K562 (cell line): ENCODE results near the gene MED13L. TPM values are rescaled to one million over a fixed set of nuclear protein-coding genes. Genes with fewer than 3 reads are reported as not detected.

ENCODE experiments used
- ATAC-seq: fragments of 200-7000 bp; cut with Tn5 transposase; 3 replicates; pipeline ENCODE4 v1.9.1; 2020; ENCODE audit warnings: moderate library complexity
- BruUV-seq: library from RNA; stranded (reverse); fragments of 400-500 nt; replicated peaks from 2 replicates; lab custom pipeline; 2021; lab: Mats Ljungman, UMichigan
- CTCF ChIA-PET: fragments of 300-600 bp; formaldehyde crosslinking; extraction: SDS; loops from one replicate; lab custom pipeline; 2021; ENCODE audit warnings: low intra/inter-chr PET ratio; lab: Yijun Ruan, JAX
- POLR2A ChIA-PET: fragments of 300-600, 350-650 bp; sonication (Branson Sonifier 250); formaldehyde crosslinking; extraction: SDS; loops from one replicate; lab custom pipeline; 2021; ENCODE audit warnings: antibody characterized with exemption, inconsistent platforms; lab: Yijun Ruan, JAX
- DNase-seq, 4 experiments: peaks; one replicate each; pipeline versions ENCODE4 v3.0.0 to v3.0.0-alpha.2; 2011 to 2018; ENCODE audit warnings: low spot score in 3 of 4, mixed read lengths in 3 of 4; ENCODE audit errors: extremely low read depth in 1 of 4
- FAIRE-seq: peaks from 2 replicates; lab custom pipeline; 2011; peaks lifted over from hg19 to GRCh38; lab: Jason Lieb, UNC
- H2AFZ ChIP-seq: 2 replicates; pipeline ENCODE4 v1.6.0; 2011; ENCODE audit warnings: low read depth, low read length, control low read depth, inconsistent platforms
- H3K27ac ChIP-seq: fragments of 200-600 bp; 3 replicates; pipeline ENCODE4 v1.8.0; 2011; ENCODE audit warnings: low read depth, mild to moderate bottlenecking, control low read depth, inconsistent platforms, low read length, moderate library complexity, mixed read lengths; ENCODE audit errors: extremely low read depth
- H3K27me3 ChIP-seq, 2 experiments: fragments of 300-600 bp in 1 of 2; 2 replicates in 1 of 2; 3 replicates in 1 of 2; pipeline versions ENCODE4 v1.6.0 to v1.8.0; 2011; ENCODE audit warnings: inconsistent platforms in 2 of 2, low read length in 2 of 2, mild to moderate bottlenecking in 1 of 2, mixed read lengths in 1 of 2, moderate library complexity in 1 of 2; ENCODE audit not compliant: control insufficient read depth in 2 of 2, insufficient read depth in 2 of 2
- H3K36me3 ChIP-seq: fragments of 300-600 bp; 3 replicates; pipeline ENCODE4 v1.8.0; 2011; ENCODE audit warnings: mild to moderate bottlenecking, low read length, inconsistent platforms; ENCODE audit not compliant: control insufficient read depth, insufficient read depth
- H3K4me1 ChIP-seq, 2 experiments: fragments of 200-600 bp in 1 of 2; replicated peaks in 1 of 2; 2 replicates in 1 of 2; 3 replicates in 1 of 2; pipeline versions ENCODE4 v1.5.1 to v1.8.0; 2011; ENCODE audit warnings: inconsistent platforms in 2 of 2, low read length in 2 of 2, mild to moderate bottlenecking in 1 of 2, mixed read lengths in 1 of 2, moderate library complexity in 1 of 2; ENCODE audit not compliant: control insufficient read depth in 2 of 2, insufficient read depth in 2 of 2
- H3K4me2 ChIP-seq: 2 replicates; pipeline ENCODE4 v1.6.1; 2011; ENCODE audit warnings: low read length, control low read depth, inconsistent platforms, mixed read lengths; ENCODE audit not compliant: insufficient read depth
- H3K4me3 ChIP-seq: fragments of 200-600 bp; sonication (generic), shearing (Covaris generic); 2 replicates; pipeline ENCODE4 v1.5.1; 2016; ENCODE audit warnings: control low read depth, inconsistent platforms
- H3K79me2 ChIP-seq: fragments of 200-600 bp; 3 replicates; pipeline ENCODE4 v1.8.0; 2011; ENCODE audit warnings: low read length, inconsistent platforms; ENCODE audit not compliant: control insufficient read depth, insufficient read depth
- H3K9ac ChIP-seq, 2 experiments: 2 replicates each; pipeline versions ENCODE4 v1.6.0 to v1.6.1; 2011; ENCODE audit warnings: low read depth in 2 of 2, low read length in 2 of 2, control low read depth in 1 of 2, inconsistent platforms in 1 of 2, mild to moderate bottlenecking in 1 of 2, mixed read lengths in 1 of 2; ENCODE audit not compliant: insufficient read depth in 1 of 2
- H3K9me1 ChIP-seq: one replicate; pipeline ENCODE4 v1.6.0; 2011; ENCODE audit warnings: inconsistent platforms, mild to moderate bottlenecking, low read length, moderate library complexity; ENCODE audit not compliant: control insufficient read depth, insufficient read depth
- H3K9me3 ChIP-seq: replicated peaks from 2 replicates; pipeline ENCODE4 v1.5.1; 2011; ENCODE audit warnings: low read depth, low read length, inconsistent platforms; ENCODE audit not compliant: control insufficient read depth, insufficient read depth
- H4K20me1 ChIP-seq: replicated peaks from 2 replicates; pipeline ENCODE4 v1.6.1; 2011; ENCODE audit warnings: low read length, inconsistent platforms, mixed read lengths; ENCODE audit not compliant: control insufficient read depth, insufficient read depth
- ARID2 ChIP-seq: fragments of 450-650 bp; IDR thresholded peaks from 2 replicates; pipeline ENCODE4 v1.6.1; 2017; ENCODE audit warnings: antibody characterized with exemption, mild to moderate bottlenecking
- BDP1 ChIP-seq: IDR thresholded peaks from 3 replicates; pipeline ENCODE4 v1.6.1; 2011; ENCODE audit not compliant: insufficient read length, insufficient read depth
- KLF16 ChIP-seq: IDR thresholded peaks from 2 replicates; pipeline ENCODE4 v1.6.1; 2016; ENCODE audit warnings: antibody characterized with exemption
- MCM3 ChIP-seq: fragments of 450-650 bp; IDR thresholded peaks from 2 replicates; pipeline ENCODE4 v1.6.1; 2016
- MIER1 ChIP-seq: fragments of 450-650 bp; IDR thresholded peaks from 2 replicates; pipeline ENCODE4 v1.6.1; 2016; ENCODE audit warnings: antibody characterized with exemption, mild to moderate bottlenecking, low read depth
- RBBP5 ChIP-seq: fragments of 200-600 bp; sonication (generic); IDR thresholded peaks from 2 replicates; pipeline ENCODE4 v1.6.1; 2012; ENCODE audit warnings: borderline replicate concordance, mild to moderate bottlenecking, low read length, control low read depth, inconsistent platforms; ENCODE audit not compliant: insufficient read depth, poor library complexity, severe bottlenecking
- ZBTB49 ChIP-seq: sonication (generic); formaldehyde crosslinking; IDR thresholded peaks from 2 replicates; pipeline ENCODE4 v1.8.0; 2022; ENCODE audit warnings: missing genetic modification reagents, mild to moderate bottlenecking, borderline replicate concordance
- ZZZ3 ChIP-seq: fragments of 450-650 bp; IDR thresholded peaks from 2 replicates; pipeline ENCODE4 v1.6.1; 2016; ENCODE audit warnings: antibody characterized with exemption, mild to moderate bottlenecking, moderate library complexity
- WGBS: fragments of 100-300 bp; shearing (Covaris generic); methylation state at CpG from one replicate; pipeline ENCODE4 v1.1.6; 2016; ENCODE audit warnings: low coverage, mixed read lengths; ENCODE audit not compliant: insufficient coverage; ENCODE audit errors: missing lambda C conversion rate; 5-methylcytosine and 5-hydroxymethylcytosine counted together
- in situ Hi-C: fragments of 300-500 bp; cut with MboI; formaldehyde crosslinking; loops from 4 replicates; pipeline ENCODE4 v1.15.0; 2018; ENCODE audit warnings: inconsistent platforms, mixed read lengths
- intact Hi-C: fragments of 100-400 bp; cut with micrococcal nuclease; formaldehyde crosslinking; loops from 2 replicates; pipeline ENCODE4 v1.14.2; 2022
- polyA plus RNA-seq, 8 experiments: library from polyadenylated mRNA; depleted of rRNA in 4 of 8; stranded (reverse) in 5 of 8; unstranded in 3 of 8; fragments of >200 nt; fragmentation: Nextera tagmentation in 2 of 8; fragmentation: Illumina TruSeq in 1 of 8; extraction: Ambion mirVana in 2 of 8; extraction: Trizol in 1 of 8; gene quantifications; 2 replicates each; pipeline versions ENCODE4 v1.2.1 to v1.2.3, GENCODE V29; 2011 to 2014; ENCODE audit warnings: inconsistent platforms in 1 of 8, missing spikeins in 1 of 8
- total RNA-seq, 7 experiments: library from RNA; depleted of rRNA in 6 of 7; stranded (reverse); fragments of >200 nt in 6 of 7; fragmentation: Illumina TruSeq in 2 of 7; extraction: Trizol in 2 of 7; gene quantifications; 2 replicates each; pipeline versions ENCODE4 v1.2.1 to v1.2.3, GENCODE V29; 2011 to 2021; ENCODE audit warnings: low replicate concordance in 1 of 7
- TF ChIP-seq, protein P1 (sequence below): fragments of 450-650 bp; IDR thresholded peaks from 2 replicates; pipeline ENCODE4 v1.6.1; 2016; ENCODE audit warnings: low read depth

MED13L gene
- total and polyA plus RNA-seq, 9 of the 15 experiments (the other 6 are each of a cell fraction or from before 2014, with no cell fraction given) = 13.4 to 90.3 (median 36.9) TPM

DNA sequence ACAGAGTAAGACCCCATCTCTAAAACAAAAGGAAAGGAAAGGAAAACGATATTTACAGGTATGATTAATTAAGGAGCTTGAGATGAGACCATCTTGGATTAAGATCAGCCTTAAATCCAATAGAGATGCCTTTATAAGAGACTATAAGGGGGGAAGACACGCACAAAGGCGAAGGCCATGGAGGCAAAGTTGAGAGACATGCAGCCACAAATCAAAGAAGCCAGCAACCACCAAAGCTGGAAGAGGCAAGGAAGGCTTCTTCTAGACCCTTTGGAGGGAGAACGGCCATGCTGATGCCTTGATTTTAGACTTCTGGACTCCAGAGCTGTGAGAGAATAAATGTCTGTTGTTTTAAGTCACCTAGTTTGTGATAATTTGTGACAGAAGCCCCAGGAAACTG is 39.6 kb upstream of the MED13L start:
- Histone ChIP-seq H3K4me1 (peaks cover 0 to 4% of the 10 kb centered on the region in 2 experiments; a peak in 2 of 5 replicates), H3K4me2 (no peak overlapping the region), H3K27ac (no peak overlapping the region), H3K9ac (no peak overlapping the region), H3K27me3 (no peaks in the 10 kb centered on the region), H3K4me3 (no peak overlapping the region), H3K36me3 (no peaks in the 10 kb centered on the region), H4K20me1 (no peaks in the 10 kb centered on the region), H3K9me1 (no peaks in the 10 kb centered on the region), H3K79me2 (no peaks in the 10 kb centered on the region), H3K9me3 (no peaks in the 10 kb centered on the region), H2AFZ (no peak overlapping the region)
- POLR2A ChIA-PET = interaction anchor here (1.0 kb wide), 1 partner anchor 334 kb away, joined by 3 read pairs; no protein-coding TSS in a partner anchor
- FAIRE-seq (no peak), DNase-seq (no peak), ATAC-seq (no peak)
- no peak for TF ChIP-seq ARID2
- no peak for TF ChIP-seq RBBP5
- no peak for TF ChIP-seq MIER1
- TF ChIP-seq, protein P1, sequence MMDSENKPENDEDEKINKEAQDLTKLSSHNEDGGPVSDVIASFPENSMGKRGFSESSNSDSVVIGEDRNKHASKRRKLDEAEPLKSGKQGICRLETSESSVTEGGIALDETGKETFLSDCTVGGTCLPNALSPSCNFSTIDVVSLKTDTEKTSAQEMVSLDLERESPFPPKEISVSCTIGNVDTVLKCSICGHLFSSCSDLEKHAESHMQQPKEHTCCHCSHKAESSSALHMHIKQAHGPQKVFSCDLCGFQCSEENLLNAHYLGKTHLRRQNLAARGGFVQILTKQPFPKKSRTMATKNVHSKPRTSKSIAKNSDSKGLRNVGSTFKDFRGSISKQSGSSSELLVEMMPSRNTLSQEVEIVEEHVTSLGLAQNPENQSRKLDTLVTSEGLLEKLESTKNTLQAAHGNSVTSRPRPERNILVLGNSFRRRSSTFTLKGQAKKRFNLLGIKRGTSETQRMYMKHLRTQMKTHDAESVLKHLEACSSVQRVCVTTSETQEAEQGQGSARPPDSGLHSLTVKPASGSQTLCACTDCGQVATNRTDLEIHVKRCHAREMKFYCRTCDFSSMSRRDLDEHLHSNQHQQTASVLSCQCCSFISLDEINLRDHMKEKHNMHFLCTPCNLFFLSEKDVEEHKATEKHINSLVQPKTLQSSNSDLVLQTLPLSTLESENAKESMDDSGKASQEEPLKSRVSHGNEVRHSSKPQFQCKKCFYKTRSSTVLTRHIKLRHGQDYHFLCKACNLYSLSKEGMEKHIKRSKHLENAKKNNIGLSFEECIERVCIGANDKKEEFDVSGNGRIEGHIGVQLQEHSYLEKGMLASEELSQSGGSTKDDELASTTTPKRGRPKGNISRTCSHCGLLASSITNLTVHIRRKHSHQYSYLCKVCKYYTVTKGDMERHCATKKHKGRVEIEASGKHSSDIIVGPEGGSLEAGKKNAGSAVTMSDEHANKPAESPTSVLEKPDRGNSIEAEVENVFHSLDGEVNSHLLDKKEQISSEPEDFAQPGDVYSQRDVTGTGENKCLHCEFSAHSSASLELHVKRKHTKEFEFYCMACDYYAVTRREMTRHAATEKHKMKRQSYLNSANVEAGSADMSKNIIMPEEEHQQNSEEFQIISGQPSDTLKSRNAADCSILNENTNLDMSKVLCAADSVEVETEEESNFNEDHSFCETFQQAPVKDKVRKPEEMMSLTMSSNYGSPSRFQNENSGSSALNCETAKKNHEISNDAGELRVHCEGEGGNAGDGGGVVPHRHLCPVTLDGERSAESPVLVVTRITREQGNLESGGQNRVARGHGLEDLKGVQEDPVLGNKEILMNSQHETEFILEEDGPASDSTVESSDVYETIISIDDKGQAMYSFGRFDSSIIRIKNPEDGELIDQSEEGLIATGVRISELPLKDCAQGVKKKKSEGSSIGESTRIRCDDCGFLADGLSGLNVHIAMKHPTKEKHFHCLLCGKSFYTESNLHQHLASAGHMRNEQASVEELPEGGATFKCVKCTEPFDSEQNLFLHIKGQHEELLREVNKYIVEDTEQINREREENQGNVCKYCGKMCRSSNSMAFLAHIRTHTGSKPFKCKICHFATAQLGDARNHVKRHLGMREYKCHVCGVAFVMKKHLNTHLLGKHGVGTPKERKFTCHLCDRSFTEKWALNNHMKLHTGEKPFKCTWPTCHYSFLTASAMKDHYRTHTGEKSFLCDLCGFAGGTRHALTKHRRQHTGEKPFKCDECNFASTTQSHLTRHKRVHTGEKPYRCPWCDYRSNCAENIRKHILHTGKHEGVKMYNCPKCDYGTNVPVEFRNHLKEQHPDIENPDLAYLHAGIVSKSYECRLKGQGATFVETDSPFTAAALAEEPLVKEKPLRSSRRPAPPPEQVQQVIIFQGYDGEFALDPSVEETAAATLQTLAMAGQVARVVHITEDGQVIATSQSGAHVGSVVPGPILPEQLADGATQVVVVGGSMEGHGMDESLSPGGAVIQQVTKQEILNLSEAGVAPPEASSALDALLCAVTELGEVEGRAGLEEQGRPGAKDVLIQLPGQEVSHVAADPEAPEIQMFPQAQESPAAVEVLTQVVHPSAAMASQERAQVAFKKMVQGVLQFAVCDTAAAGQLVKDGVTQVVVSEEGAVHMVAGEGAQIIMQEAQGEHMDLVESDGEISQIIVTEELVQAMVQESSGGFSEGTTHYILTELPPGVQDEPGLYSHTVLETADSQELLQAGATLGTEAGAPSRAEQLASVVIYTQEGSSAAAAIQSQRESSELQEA = no peak
- no peak for TF ChIP-seq ZZZ3
- TF ChIP-seq KLF16 = no peak
- TF ChIP-seq ZBTB49 (CRISPR knock-in tag) = no peak
- TF ChIP-seq BDP1 = no peak
- TF ChIP-seq MCM3 = no peak
- 55% methylated on average over 4 of the region's 4 CpGs for WGBS
- intact Hi-C loops = no loop called here
- BruUV-seq = no TSS peak
- CTCF ChIA-PET = no interaction called here
- in situ Hi-C loops = no loop called here
